Right atrium auricular region (tissue), 2 donors: ENCODE measurements around the gene COL4A2. TPM values are rescaled to one million over a fixed set of nuclear protein-coding genes. Genes with fewer than 3 reads are reported as not detected.

Experiments used
- DNase-seq: peaks from one replicate; pipeline ENCODE4 v3.0.0-alpha.2; 2019; ENCODE audit warnings: low spot score
- H3K27ac ChIP-seq, 2 donors: fragments of 200-600 bp; sonication (generic); 1 replicate in 1 of 2; 2 replicates in 1 of 2; pipeline ENCODE4 v1.5.1; 2016 to 2019
- H3K27me3 ChIP-seq, 2 donors: fragments of 200-600 bp; sonication (generic); one replicate each; pipeline versions ENCODE4 v1.5.1 to v1.6.0; 2017 to 2019
- H3K36me3 ChIP-seq: fragments of 200-600 bp; sonication (generic); one replicate; pipeline ENCODE4 v1.5.1; 2016
- H3K4me1 ChIP-seq, 2 donors: fragments of 200-600 bp; sonication (generic); one replicate each; pipeline versions ENCODE4 v1.5.1 to v1.6.0; 2017 to 2019
- H3K4me3 ChIP-seq, 2 donors: fragments of 200-600 bp; sonication (generic); 1 replicate in 1 of 2; 2 replicates in 1 of 2; pipeline ENCODE4 v1.5.1; 2017 to 2019; ENCODE audit warnings: mild to moderate bottlenecking in 1 of 2, moderate library complexity in 1 of 2
- H3K9me3 ChIP-seq, 2 donors: fragments of 200-600 bp; sonication (generic); one replicate each; pipeline ENCODE4 v1.5.1; 2019
- CTCF ChIP-seq, 2 donors: fragments of 200-600 bp; sonication (generic); IDR thresholded peaks; one replicate each; pipeline ENCODE4 v1.5.1; 2019; ENCODE audit warnings: antibody characterized with exemption in 2 of 2
- total RNA-seq, 2 donors: library from RNA; depleted of rRNA; stranded (reverse); fragments of >200 nt; gene quantifications; one replicate each; pipeline ENCODE4 v1.1.0, GENCODE V29; 2016

COL4A2 gene
- total RNA-seq, 2 donors from 2014 or later: 141 to 153 TPM

- H3K4me1 ChIP-seq: peaks cover 0 to 5% of the 10 kb centered on the region in 2 donors
- peaks cover 97% of the 10 kb centered on the region for H3K36me3 ChIP-seq
- no peak overlapping the region for H3K4me3 ChIP-seq
- no peaks in the 10 kb centered on the region for H3K27me3 ChIP-seq
- no peak for DNase-seq
- no peak for TF ChIP-seq CTCF (IDR thresholded peaks at IDR 0.05)
- no peak overlapping the region for H3K27ac ChIP-seq
- no peaks in the 10 kb centered on the region for H3K9me3 ChIP-seq
Measured at GRCh38 chr13:110501188-110501587, 194.1 kb downstream of the COL4A2 start.

- Histone ChIP-seq H3K4me3 (no peak overlapping the region), H3K27ac (peak overlapping the region; percentile 69 to 71), H3K9me3 (no peaks in the 10 kb centered on the region), H3K27me3 (no peaks in the 10 kb centered on the region), H3K36me3 (peaks cover 95% of the 10 kb centered on the region), H3K4me1 (peaks cover 0 to 25% of the 10 kb centered on the region in 2 donors)
- TF ChIP-seq CTCF (IDR thresholded peaks at IDR 0.05): no peak
- no peak for DNase-seq
Measured at GRCh38 chr13:110503037-110503901, 196.2 kb downstream of the COL4A2 start.

- DNase-seq: no peak
- Histone ChIP-seq H3K4me3 (no peak overlapping the region), H3K4me1 (peaks cover 0 to 33% of the 10 kb centered on the region in 2 donors), H3K27ac (peak overlapping the region; percentile 69 to 71), H3K9me3 (no peaks in the 10 kb centered on the region), H3K27me3 (no peaks in the 10 kb centered on the region), H3K36me3 (peaks cover 95% of the 10 kb centered on the region)
- TF ChIP-seq CTCF (IDR thresholded peaks at IDR 0.05): no peak
Measured at GRCh38 chr13:110503979-110504499, 197.0 kb downstream of the COL4A2 start.

- H3K4me3 ChIP-seq: no peak overlapping the region
- H3K4me1 ChIP-seq: peaks cover 0 to 46% of the 10 kb centered on the region in 2 donors
- H3K27me3 ChIP-seq: no peaks in the 10 kb centered on the region
- TF ChIP-seq CTCF (IDR thresholded peaks at IDR 0.05): no peak
- peaks cover 90% of the 10 kb centered on the region for H3K36me3 ChIP-seq
- peak overlapping the region; percentile 27 to 83 for H3K27ac ChIP-seq
- no peak for DNase-seq
- no peaks in the 10 kb centered on the region for H3K9me3 ChIP-seq
Measured at GRCh38 chr13:110505594-110505993, 198.5 kb downstream of the COL4A2 start.

GRCh38 chr13:110506396-110506795 is 199.3 kb downstream of the COL4A2 start:
- Histone ChIP-seq H3K9me3 (no peaks in the 10 kb centered on the region), H3K4me3 (no peak overlapping the region), H3K27me3 (no peaks in the 10 kb centered on the region), H3K36me3 (peaks cover 85% of the 10 kb centered on the region), H3K4me1 (peaks cover 0 to 50% of the 10 kb centered on the region in 2 donors), H3K27ac (peak overlapping the region; percentile 83 to 89)
- no peak for TF ChIP-seq CTCF (IDR thresholded peaks at IDR 0.05)
- DNase-seq: no peak
